MCF 10A (cell line): ENCODE data around the gene ABI1. TPM values are rescaled to one million over a fixed set of nuclear protein-coding genes. Genes with fewer than 3 reads are reported as not detected.
A peak's percentile ranks its signal among the peaks of the same experiment; 100 is the strongest.

Experiments
- BruUV-seq: library from RNA; stranded (reverse); fragments of 400-500 nt; replicated peaks from 2 replicates; lab custom pipeline; 2021; lab: Mats Ljungman, UMichigan
- CTCF ChIA-PET: fragments of 300-600 bp; sonication (Branson Sonifier 250); formaldehyde crosslinking; extraction: SDS; loops from one replicate; lab custom pipeline; 2021; ENCODE audit warnings: antibody characterized with exemption, inconsistent platforms; lab: Yijun Ruan, JAX
- POLR2A ChIA-PET: fragments of 300-600, 350-650 bp; sonication (Branson Sonifier 250); formaldehyde crosslinking; extraction: SDS; loops from one replicate; lab custom pipeline; 2020; ENCODE audit warnings: antibody characterized with exemption, inconsistent platforms; lab: Yijun Ruan, JAX
- DNase-seq: peaks from one replicate; pipeline ENCODE4 v3.0.0-alpha.2; 2018; ENCODE audit not compliant: unreplicated experiment
- H3K27ac Mint-ChIP-seq: one replicate; pipeline ENCODE4 v1.8.0; 2022; ENCODE audit warnings: mild to moderate bottlenecking, low read depth, mixed read lengths; ENCODE audit not compliant: unreplicated experiment
- H3K27me3 Mint-ChIP-seq: one replicate; pipeline ENCODE4 v1.8.0; 2022; ENCODE audit warnings: mixed read lengths; ENCODE audit not compliant: insufficient read depth, unreplicated experiment
- H3K36me3 Mint-ChIP-seq: one replicate; pipeline ENCODE4 v1.8.0; 2022; ENCODE audit warnings: mild to moderate bottlenecking, moderate library complexity, mixed read lengths; ENCODE audit not compliant: insufficient read depth, unreplicated experiment
- H3K4me1 Mint-ChIP-seq: one replicate; pipeline ENCODE4 v1.8.0; 2022; ENCODE audit warnings: mixed read lengths; ENCODE audit not compliant: insufficient read depth, unreplicated experiment
- H3K4me3 Mint-ChIP-seq: one replicate; pipeline ENCODE4 v1.8.0; 2022; ENCODE audit warnings: mild to moderate bottlenecking, moderate library complexity, mixed read lengths; ENCODE audit not compliant: unreplicated experiment
- H3K9me3 Mint-ChIP-seq: one replicate; pipeline ENCODE4 v1.8.0; 2022; ENCODE audit warnings: mixed read lengths; ENCODE audit not compliant: unreplicated experiment
- CTCF ChIP-seq: fragments of 200-600 bp; IDR thresholded peaks from one replicate; pipeline ENCODE4 v1.8.0; 2022; ENCODE audit warnings: antibody characterized with exemption, mild to moderate bottlenecking; ENCODE audit not compliant: unreplicated experiment
- intact Hi-C: fragments of 100-400 bp; cut with micrococcal nuclease; formaldehyde crosslinking; loops from 2 replicates; pipeline ENCODE4 v1.14.1; 2022
- total RNA-seq: library from RNA; stranded (reverse); gene quantifications from 2 replicates; pipeline ENCODE4 v1.2.3, GENCODE V29; 2022

Gene ABI1
- total RNA-seq, 1 experiment from 2014 or later, result 53.0 TPM

- ChIA-PET CTCF (interaction anchor here (0.6 to 1.9 kb wide), 8 partner anchors 9 to 1708 kb away, joined by 3 to 10 read pairs (median 4); no protein-coding TSS in a partner anchor), POLR2A (no interaction called here)
- H3K4me3 Mint-ChIP-seq, result no peak overlapping the region
- BruUV-seq, result no TSS peak
- no peak overlapping the region for H3K27ac Mint-ChIP-seq
- H3K9me3 Mint-ChIP-seq, result no peaks in the 10 kb centered on the region
- H3K27me3 Mint-ChIP-seq, result no peaks in the 10 kb centered on the region
- intact Hi-C loops, result loop anchor here (1.0 kb wide), 1 partner anchor 469 kb away; no protein-coding TSS in a partner anchor
- DNase-seq, result peak; percentile 70
- H3K36me3 Mint-ChIP-seq, result no peaks in the 10 kb centered on the region
- no peaks in the 10 kb centered on the region for H3K4me1 Mint-ChIP-seq
- TF ChIP-seq CTCF, result peak; percentile 59
Observed at GRCh38 chr10:26890956-26891355, 30.2 kb upstream of the ABI1 start.

DNA sequence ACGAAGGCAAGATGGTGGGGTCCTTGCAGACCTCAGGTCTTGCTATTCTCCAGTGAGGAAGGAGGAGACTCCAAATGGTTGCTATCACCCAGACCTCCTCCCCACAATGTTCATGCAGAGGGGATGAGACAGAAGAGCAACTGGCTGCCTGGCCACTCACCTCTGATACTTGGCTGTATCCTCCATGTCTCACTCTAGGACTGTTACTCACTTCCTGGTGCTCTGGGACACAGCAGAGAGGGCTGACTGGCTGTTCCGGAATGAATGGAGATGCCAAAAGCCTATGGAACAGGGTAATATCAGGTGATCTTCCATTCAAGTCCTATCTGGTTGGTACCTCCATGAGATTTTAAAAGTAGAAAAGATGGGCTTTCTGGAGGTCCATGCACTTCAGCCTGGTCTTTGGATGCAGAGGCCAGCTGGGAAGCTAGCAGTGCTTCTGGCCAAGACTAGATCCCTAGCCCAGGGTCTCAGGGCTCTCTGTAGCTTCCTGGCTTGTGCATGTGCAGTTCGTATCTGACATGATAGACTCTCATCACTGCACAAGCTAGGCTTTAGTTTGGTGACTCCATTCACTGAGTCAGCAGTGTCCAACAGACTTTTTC, 27.0 kb upstream of the ABI1 start:
- ChIA-PET CTCF (interaction anchor here (1.0 kb wide), 1 partner anchor 162 kb away, joined by 3 read pairs; no protein-coding TSS in a partner anchor), POLR2A (no interaction called here)
- Mint-ChIP-seq H3K9me3 (no peaks in the 10 kb centered on the region), H3K36me3 (no peaks in the 10 kb centered on the region), H3K4me3 (no peak overlapping the region), H3K27me3 (peaks cover 11% of the 10 kb centered on the region), H3K27ac (no peak overlapping the region), H3K4me1 (no peaks in the 10 kb centered on the region)
- no peak for TF ChIP-seq CTCF
- no peak for DNase-seq
- BruUV-seq, result no TSS peak
- intact Hi-C loops, result no loop called here

GRCh38 chr10:26881600-26882331, 21.0 kb upstream of the ABI1 start:
- ChIA-PET POLR2A (interaction anchor here (1.1 to 2.7 kb wide), 5 partner anchors 12 to 185 kb away, joined by 7 to 19 read pairs (median 7); partner anchors contain the start of genes ABI1 and PDSS1), CTCF (interaction anchor here (0.6 to 9.4 kb wide), 34 partner anchors 9 to 548 kb away, joined by 3 to 144 read pairs (median 3); no protein-coding TSS in a partner anchor)
- H3K27ac Mint-ChIP-seq, result no peak overlapping the region
- no peaks in the 10 kb centered on the region for H3K9me3 Mint-ChIP-seq
- H3K27me3 Mint-ChIP-seq, result peaks cover 21% of the 10 kb centered on the region
- no TSS peak for BruUV-seq
- intact Hi-C loops, result loop anchor here (1.0 to 5.0 kb wide), 5 partner anchors 20 to 546 kb away; no protein-coding TSS in a partner anchor
- TF ChIP-seq CTCF, result peak; percentile 62
- peak; percentile 77 for DNase-seq
- no peaks in the 10 kb centered on the region for H3K36me3 Mint-ChIP-seq
- peaks cover 14% of the 10 kb centered on the region for H3K4me1 Mint-ChIP-seq
- H3K4me3 Mint-ChIP-seq, result no peak overlapping the region

- H3K4me3 Mint-ChIP-seq, result no peak overlapping the region
- peaks cover 17% of the 10 kb centered on the region for H3K27me3 Mint-ChIP-seq
- H3K27ac Mint-ChIP-seq, result no peak overlapping the region
- POLR2A ChIA-PET, result interaction anchor here (1.0 to 2.7 kb wide), 4 partner anchors 10 to 183 kb away, joined by 3 to 19 read pairs (median 9); partner anchors contain the start of gene ABI1
- TF ChIP-seq CTCF, result no peak
- H3K4me1 Mint-ChIP-seq, result peaks cover 14% of the 10 kb centered on the region
- peak; percentile 70 for DNase-seq
- intact Hi-C loops, result loop anchor here (5.0 kb wide), 1 partner anchor 322 kb away; no protein-coding TSS in a partner anchor
- no peaks in the 10 kb centered on the region for H3K9me3 Mint-ChIP-seq
- CTCF ChIA-PET, result interaction anchor here (1.7 to 9.4 kb wide), 3 partner anchors 9 to 153 kb away, joined by 4 to 144 read pairs (median 7); no protein-coding TSS in a partner anchor
- no peaks in the 10 kb centered on the region for H3K36me3 Mint-ChIP-seq
- BruUV-seq, result no TSS peak
Observed at GRCh38 chr10:26879744-26880143, 19.0 kb upstream of the ABI1 start.
